DMS153 treated with DMSO at 0.1 percent for 48 hours (cell line): ENCODE measurements around the gene SECISBP2.
"Not testable (repeated sequence)": the region's sequence is repeated elsewhere in the genome, so short reads cannot be mapped to it uniquely, and the experiment has no call there.

ENCODE experiments used
- DNase-seq: peaks from one replicate; lab custom pipeline; 2025; ENCODE audit not compliant: unreplicated experiment; lab: John Stamatoyannopoulos, UW

The SECISBP2 gene

GRCh38 chr9:89309608-89310474 lies 8.5 kb upstream of the SECISBP2 start:
- DNase-seq: no peak

GRCh38 chr9:89310475-89311345 lies 7.6 kb upstream of the SECISBP2 start, which contains the start of gene CKS2:
CKS2 (plus strand) TSS chr9:89311195; CDS start chr9:89311293, 98 bp downstream.
- peak; percentile 99 for DNase-seq

DNA sequence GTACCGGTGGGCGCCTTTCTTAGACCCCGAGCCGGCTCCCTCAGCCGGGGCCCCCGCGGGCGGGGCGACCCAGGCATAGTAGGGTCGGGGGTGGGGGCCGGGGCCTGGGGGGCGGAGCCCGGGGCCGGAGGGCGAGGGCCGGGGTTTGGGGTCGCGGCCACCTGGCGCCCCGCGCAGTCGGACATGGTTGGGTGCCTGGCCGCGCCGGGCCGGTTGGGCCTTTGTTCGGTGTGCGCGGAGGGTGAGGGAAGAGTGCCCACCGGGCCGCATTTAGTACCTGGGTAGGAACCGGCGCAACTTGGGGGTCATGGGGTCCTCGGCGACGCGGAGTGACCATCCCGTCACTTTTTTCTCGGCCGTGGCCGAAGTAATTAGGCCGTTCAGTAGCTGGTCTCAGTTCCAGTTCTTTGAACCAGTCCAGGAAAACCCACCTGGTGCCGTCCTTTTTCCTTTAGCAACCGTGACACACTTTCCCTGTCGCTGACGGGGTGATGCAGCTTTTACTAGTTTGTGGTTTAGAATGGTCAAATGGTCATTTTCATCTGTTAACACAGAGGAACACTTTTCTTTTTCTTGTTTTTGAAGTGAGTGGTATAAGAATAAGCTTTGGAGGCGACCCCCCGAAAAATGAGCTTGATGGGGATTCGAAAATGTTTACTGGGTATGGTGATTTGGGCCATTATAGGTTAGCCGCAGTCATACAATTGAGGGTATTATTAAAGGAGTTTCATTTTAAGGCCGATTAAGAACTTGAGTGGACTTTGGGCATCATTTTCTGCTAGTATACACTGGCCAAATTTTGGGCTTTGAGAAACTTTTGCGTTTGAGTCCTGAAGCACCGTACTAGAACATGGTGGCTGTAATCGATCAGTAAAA lies 6.7 kb upstream of the SECISBP2 start:
- DNase-seq: no peak

DNA sequence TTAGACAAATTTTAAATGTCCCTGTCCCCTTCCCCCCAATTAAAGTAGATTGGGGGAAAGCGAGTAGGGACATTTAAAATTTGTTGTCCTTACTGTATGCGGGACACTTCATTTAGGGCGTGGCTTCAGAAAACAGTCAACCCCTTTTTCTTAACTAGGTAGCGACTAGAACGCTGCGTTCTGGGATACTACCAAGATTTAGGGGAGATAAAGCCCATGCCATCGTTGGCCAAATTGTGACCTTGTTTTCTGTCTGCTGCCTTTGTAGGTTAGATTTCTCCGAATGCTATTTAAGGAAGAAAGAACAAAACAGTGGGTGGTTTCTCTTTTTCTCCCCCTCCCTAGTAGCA lies 6.1 kb upstream of the SECISBP2 start:
- no peak for DNase-seq

DNA sequence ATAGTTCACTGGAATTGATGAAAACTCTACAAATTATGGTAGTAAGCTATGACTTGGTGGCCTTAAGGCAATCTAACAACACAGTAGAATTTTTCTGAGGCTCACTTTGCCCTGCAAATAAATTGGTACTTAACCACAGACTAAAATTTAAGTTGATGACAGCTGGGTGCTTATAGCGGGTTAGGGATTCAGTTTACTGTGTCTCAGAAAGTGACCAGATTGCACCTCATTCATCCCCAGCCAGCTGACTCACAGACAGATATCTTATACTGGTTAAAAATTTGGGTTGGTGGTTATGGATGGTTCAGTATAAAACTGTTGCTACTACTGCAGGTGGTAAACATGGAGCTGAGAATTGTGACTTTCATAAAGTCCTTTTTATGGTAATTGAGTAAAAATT lies 4.5 kb upstream of the SECISBP2 start:
- no peak for DNase-seq

- no peak for DNase-seq
These were observed 3.3 kb upstream of the SECISBP2 start for GRCh38 chr9:89314955-89315354.

DNA sequence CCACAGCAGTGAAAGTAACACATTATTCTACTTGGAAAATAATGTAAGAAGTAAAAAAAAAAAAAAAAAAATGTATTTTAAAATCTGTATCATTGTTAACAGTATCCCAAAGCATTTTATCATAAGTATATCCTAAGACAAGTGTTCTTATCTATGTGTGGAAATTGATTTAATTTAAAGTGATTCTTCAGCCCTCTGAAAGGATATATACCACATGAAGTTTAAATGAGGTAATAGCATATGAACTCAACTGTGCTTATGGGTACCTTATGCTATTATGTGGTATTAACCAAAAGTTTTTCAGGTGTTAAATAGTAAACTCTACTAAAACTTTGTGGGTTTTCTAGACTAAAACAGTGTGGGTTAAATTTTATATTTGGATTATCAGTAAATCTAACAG lies 2.8 kb upstream of the SECISBP2 start:
- no peak for DNase-seq

DNA sequence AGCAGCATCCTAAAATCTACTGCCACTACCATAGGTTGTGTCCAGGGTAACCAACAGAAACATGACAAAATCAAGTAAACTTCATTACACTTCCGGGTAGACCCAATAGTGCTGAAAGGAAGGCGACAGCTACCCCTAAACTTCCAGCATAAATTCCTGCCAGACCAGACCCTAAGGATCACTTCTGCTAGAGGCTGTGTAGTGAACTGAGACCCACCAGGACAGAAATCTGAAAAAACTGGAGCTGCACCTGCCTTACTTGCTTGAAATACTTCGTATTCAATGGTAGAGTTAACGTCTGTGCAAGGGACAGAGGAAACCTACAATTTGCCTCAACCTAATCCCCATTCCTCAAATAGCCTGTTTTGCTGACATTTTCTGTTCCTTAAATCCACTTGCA lies 1.0 kb upstream of the SECISBP2 start:
- no peak for DNase-seq

GRCh38 chr9:89319015-89319905 lies 960 bp downstream of the SECISBP2 start:
- DNase-seq: no peak

GRCh38 chr9:89323390-89323789 lies 5.1 kb downstream of the SECISBP2 start:
- no peak for DNase-seq

DNA sequence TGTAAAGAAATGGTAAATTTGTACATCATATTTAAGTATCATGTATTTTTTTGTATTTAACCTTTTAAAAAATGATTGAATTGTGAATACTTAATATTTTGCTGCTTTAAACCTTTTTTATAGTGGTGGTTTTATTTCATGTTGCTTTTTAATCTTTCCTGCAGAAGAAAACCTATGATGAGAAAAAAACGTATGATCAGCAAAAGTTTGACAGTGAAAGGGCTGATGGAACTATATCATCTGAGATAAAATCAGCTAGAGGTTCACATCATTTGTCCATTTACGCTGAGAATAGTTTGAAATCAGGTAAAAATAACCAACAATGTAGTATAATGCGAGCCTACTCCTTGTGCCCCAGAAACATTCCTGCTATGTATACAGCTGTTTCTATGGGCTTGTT lies 7.4 kb downstream of the SECISBP2 start:
- no peak for DNase-seq

- DNase-seq: no peak
These were observed 9.8 kb downstream of the SECISBP2 start for GRCh38 chr9:89328064-89328463.

DNA sequence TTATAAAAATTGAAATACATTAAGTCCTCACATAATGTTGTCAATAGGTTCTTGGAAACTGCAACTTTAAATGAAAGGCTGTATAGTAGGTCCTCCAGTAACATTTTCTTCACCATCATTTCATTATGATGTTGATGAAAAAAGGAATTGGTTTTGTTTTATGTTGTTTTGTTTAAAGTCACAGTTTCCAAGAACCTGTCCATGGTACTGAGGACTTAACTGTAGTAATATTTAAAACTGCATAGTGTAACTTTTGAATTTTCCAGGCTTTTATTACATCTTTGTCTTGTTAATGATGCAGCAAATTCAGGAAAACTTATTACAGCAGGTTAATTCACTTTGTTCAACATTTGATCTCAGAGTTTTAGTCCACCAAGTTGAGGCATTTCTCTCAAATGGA lies 11.6 kb downstream of the SECISBP2 start:
- no peak for DNase-seq

GRCh38 chr9:89330513-89330912 lies 12.2 kb downstream of the SECISBP2 start:
- DNase-seq: no peak

DNA sequence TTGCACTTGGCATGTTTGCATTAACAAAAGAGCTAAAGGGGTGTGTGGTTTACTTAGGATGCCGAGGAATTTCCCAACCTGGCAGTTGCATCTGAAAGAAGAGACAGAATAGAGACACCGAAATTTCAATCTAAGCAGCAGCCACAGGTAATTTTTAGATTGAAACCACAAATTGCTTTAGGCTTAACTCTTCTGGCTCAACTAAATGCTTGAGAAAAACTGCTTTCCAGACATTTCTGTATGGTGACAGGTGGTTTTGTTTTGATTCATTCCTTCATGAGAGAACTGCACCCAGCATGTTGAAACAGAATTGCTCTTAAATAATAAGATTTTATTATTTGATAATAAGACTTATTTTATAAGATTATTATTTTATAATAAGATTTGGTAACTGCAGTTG lies 21.5 kb downstream of the SECISBP2 start:
- DNase-seq: no peak

GRCh38 chr9:89340332-89340731 lies 22.0 kb downstream of the SECISBP2 start:
- no peak for DNase-seq

GRCh38 chr9:89342213-89342612 lies 23.9 kb downstream of the SECISBP2 start:
- DNase-seq: no peak

DNA sequence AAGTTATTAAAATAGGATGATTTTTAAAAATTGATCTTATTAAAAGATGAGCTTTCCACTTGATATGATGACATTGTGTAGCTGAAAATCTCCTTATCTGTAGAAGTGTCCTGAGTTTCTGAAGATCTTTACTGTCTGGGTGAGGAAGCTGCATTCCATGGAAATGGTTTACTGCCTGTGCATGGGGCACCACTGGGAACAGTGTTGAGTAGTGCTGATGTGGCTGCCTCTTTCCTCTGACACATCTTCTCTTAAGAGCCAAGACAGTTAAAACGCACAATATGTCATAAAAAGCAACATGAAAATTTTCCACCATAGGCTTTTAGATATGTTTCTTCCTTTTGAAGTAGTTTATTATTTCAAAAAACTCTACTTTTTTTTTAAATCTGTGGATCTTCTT lies 24.6 kb downstream of the SECISBP2 start:
- no peak for DNase-seq

DNA sequence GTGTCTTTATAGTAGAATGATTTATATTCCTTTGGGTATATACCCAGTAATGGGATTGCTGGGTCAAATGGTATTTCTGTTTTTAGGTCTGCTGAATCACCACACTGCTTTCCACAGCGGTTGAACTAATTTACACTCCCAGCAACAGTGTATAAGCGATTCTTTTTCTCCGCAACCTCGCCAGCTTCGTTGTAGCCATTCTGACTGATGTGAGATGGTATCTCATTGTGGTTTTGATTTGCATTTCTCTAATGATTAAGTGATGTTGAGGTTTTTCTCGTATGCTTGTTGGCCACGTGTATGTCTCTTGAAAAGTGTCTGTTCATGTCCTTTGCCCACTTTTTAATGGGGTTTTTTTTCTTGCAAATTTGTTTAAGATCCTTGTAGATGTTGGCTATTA lies 25.5 kb downstream of the SECISBP2 start:
- DNase-seq: not testable (repeated sequence)

DNA sequence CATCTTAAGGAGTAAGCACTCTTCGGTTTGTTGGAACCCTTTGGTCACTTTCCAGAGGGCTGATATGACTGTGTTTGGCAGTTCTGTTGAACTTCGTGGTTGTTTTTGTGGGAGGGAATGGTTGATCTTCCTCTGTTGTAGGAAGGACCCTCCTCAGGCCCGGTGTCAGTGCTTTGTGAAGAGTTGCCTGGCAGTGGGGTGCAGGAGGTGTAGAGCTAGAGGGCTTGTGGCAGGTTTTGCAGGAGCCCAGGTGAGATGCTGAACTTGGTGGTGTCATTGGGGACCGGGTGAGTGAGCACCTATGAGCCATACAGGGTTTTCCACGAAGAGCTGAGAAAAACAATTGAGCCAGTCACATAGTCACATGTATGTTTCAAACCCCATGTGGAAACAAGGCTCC lies 27.2 kb downstream of the SECISBP2 start:
- DNase-seq: no peak
